Midbrain (tissue), 1 donor: ENCODE measurements around the gene PLCL2.
"Not testable (repeated sequence)": the region's sequence is repeated elsewhere in the genome, so short reads cannot be mapped to it uniquely, and the experiment has no call there.

Source experiments
- DNase-seq: peaks from one replicate; lab custom pipeline; 2025; lab: John Stamatoyannopoulos, UW

Gene PLCL2

GRCh38 chr3:17119201-17120072, 234.7 kb downstream of the PLCL2 start:
- no peak for DNase-seq

DNA sequence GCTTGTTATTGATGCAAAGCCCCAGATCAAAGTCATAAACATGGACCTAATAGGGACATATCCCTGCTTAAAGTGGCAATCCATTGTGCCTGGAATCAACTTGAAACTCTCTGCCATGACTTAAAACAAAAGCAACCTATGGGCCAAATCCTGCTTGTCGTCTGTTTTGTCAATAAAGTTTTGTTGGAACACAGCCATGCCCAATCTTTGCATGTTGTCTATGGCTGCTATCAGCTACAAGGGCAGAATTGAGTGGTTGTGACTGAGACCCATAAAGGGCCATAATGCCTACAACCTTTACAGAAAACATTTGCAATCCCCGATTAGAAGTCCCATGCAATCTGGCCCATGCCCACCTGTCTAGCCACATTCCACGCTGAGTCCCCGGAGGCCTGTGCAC, 235.4 kb downstream of the PLCL2 start:
- no peak for DNase-seq

DNA sequence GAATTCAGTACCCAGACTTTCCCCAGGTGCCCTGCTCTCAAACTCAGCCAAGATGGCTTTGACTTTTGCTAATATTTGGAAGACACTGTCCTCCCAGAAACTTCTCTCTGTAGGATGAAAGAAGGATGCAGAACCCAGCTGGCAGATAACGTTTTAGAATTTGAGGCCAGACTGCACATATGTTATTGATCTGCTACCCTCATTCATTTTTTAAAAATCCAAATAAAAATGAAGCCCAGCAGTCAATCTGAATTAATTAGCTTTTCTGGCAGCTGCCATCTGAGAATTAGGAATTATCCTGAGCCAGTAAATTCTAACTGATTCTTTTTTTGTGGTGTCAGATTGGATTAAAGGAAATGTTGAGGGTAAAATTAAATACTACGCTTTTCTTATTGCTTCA, 236.6 kb downstream of the PLCL2 start:
- no peak for DNase-seq

DNA sequence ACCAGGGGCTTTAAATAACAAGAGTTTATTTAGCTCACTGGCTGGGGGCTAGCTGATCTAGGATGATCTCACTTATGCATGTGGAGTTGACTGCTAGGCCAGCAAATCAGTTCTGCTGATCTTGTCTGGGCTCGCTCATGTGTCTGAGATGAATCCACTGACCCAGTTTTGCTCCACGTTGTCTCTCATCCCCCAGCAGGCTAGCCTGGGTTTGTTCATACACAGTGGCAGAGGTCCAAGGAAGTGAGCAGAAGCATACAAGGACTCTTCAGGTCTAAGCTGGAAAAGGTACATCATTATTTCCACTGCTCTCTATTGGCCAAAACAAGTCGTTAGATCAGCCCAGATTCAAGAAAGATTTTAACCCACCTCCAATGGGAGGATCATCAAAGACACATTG, 238.0 kb downstream of the PLCL2 start:
- no peak for DNase-seq

- no peak for DNase-seq
Measured at GRCh38 chr3:17125738-17126442, 241.1 kb downstream of the PLCL2 start.

- DNase-seq: not testable (repeated sequence)
Measured at GRCh38 chr3:17128671-17129070, 243.9 kb downstream of the PLCL2 start.

GRCh38 chr3:17129556-17129955, 244.8 kb downstream of the PLCL2 start:
- DNase-seq: no peak

DNA sequence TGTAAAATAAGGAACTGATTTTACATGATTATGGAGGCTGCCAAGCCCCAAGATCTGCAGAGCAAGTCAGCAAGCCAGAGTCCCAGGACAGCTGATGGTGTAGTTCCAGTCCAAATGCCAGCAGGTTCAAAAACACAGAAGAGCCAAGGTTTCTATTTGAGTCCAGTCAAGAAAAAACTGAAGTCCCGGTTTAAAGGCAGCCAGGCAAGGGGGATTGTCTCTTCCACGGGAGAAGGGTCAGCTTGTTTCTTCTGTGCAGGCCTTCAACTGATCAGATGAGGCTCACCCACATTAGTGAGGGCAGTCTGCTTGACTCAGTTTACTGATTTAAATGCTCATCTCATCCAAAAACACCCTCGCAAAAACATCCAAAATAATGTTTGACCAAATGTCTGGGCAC, 246.2 kb downstream of the PLCL2 start:
- no peak for DNase-seq

- no peak for DNase-seq
Measured at GRCh38 chr3:17132286-17133115, 247.7 kb downstream of the PLCL2 start.

GRCh38 chr3:17133632-17134545, 249.1 kb downstream of the PLCL2 start:
- DNase-seq: no peak

GRCh38 chr3:17135696-17136095, 250.9 kb downstream of the PLCL2 start:
- no peak for DNase-seq

DNA sequence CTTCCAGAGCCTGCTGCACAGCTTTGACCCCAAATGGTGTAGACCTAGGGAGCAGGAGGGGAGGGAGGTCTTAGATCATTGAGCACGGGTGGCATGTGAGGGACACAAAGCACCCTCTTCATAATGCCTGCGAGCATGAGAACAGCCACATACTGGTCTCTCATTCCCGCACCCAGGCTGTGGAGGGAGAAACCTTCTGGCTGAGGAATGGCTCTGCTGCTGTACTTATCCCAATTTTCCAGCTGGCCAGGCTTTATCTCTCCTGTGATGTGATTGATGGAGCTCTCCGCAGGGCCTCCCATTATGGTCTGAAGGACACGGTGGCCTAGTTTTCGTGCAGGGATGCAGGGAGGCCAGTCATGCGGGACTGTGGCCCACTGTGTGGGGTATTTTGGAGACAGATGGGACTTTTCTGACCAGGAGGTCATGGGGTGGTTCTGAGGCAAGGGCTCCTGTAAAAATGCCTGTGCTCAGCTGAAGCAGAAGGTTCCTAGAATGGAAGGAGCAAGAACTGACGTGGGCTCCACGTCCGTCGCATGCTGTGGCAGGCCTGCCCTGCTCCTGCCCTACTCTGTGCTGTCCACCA, 251.5 kb downstream of the PLCL2 start:
- DNase-seq: no peak

DNA sequence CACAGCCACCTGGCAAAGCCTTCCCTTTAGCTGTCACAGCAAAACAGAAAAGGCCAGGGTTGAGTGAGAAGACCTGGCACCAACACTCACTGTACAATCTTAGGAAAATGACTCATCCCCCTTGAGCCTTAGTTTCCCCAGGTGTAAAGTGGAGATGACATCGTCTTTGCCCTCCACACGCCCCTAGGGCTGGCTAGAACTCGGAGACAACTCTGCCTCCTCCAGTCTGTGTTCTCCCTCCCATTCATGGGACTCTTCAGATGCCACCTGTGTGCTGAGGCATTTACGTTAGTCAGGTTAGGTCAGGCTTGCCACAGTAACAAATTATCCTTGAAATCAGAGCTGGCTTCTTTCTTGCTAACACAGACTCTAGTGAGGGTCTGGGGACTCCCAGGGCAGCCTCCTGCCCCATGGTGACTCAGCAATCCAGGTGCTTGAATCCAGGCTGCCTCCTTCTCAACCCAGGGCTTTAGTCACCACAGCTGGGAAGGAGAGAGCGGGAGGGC, 252.6 kb downstream of the PLCL2 start:
- no peak for DNase-seq

DNA sequence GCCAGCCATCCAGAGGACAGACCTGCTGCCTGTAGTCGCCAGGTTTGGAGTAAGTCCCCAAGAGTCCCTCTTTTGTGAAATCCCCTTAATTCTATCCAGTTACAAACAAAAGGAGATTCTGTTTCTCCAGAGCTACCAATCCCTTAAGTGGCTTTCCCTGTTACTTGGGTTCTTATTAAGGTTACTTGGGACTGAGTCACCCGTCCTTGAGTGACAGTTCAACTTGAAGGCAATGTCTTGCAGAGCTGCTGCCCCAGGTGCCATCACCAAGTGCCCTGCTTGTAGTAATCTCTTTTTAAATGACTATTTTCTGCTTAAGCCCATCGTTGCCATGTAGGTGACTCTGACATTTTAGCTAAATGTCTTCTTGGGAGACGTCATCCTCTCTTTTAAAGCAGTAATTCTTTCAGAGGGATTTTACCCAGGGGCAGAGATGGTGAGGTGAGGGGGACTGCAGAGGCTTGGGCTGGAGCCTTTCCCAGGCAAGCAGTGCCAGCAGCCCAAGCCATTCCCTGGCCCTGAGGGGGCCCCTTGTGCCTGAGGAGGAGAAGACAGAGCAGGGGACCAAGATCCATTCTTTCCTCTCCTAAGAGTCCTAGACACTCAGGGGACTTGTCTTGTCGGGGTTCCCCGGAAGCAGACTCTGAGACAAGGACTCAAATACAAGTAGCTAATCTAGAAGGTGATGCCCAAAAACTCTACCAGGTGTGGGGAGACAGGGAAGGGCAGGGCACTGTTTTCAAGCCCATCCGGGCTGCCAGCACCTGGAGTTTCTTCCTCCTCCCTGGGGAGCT, 253.7 kb downstream of the PLCL2 start:
- no peak for DNase-seq
